NK-92 treated with Interleukin-12 subunit alpha and Interleukin-12 subunit beta, amount 100 ng/mL, for 24 hours (cell line): ENCODE results near the gene IWS1.
"Not testable (repeated sequence)": the region's sequence is repeated elsewhere in the genome, so short reads cannot be mapped to it uniquely, and the experiment has no call there.

Source experiments
- DNase-seq: peaks from one replicate; lab custom pipeline; 2025; lab: John Stamatoyannopoulos, UW

The IWS1 gene

GRCh38 chr2:127527001-127527804, 914 bp upstream of the IWS1 start:
- DNase-seq: no peak

GRCh38 chr2:127525691-127526131, 578 bp downstream of the IWS1 start:
- DNase-seq: no peak

- DNase-seq: not testable (repeated sequence)
These were observed 2.0 kb downstream of the IWS1 start for GRCh38 chr2:127524198-127524834.

- no peak for DNase-seq
These were observed 2.9 kb downstream of the IWS1 start for GRCh38 chr2:127523269-127523939.

- no peak for DNase-seq
These were observed 5.9 kb downstream of the IWS1 start for GRCh38 chr2:127520424-127520823.

GRCh38 chr2:127517465-127517864, 8.8 kb downstream of the IWS1 start:
- no peak for DNase-seq

- DNase-seq: no peak
These were observed 10.1 kb downstream of the IWS1 start for GRCh38 chr2:127516041-127516762.

- no peak for DNase-seq
These were observed 10.8 kb downstream of the IWS1 start for GRCh38 chr2:127515383-127515915.

- DNase-seq: no peak
These were observed 11.8 kb downstream of the IWS1 start for GRCh38 chr2:127514485-127514884.

- DNase-seq: no peak
These were observed 12.2 kb downstream of the IWS1 start for GRCh38 chr2:127514076-127514475.

- no peak for DNase-seq
These were observed 13.9 kb downstream of the IWS1 start for GRCh38 chr2:127512362-127512761.

- no peak for DNase-seq
These were observed 14.4 kb downstream of the IWS1 start for GRCh38 chr2:127511917-127512316.

GRCh38 chr2:127511090-127511695, 15.1 kb downstream of the IWS1 start:
- DNase-seq: no peak

GRCh38 chr2:127510073-127510472, 16.2 kb downstream of the IWS1 start:
- DNase-seq: no peak

GRCh38 chr2:127508631-127509034, 17.7 kb downstream of the IWS1 start:
- DNase-seq: no peak

- no peak for DNase-seq
These were observed 18.2 kb downstream of the IWS1 start for GRCh38 chr2:127508023-127508630.

GRCh38 chr2:127506510-127506909, 19.8 kb downstream of the IWS1 start:
- DNase-seq: no peak

- DNase-seq: no peak
These were observed 21.5 kb downstream of the IWS1 start for GRCh38 chr2:127504552-127505430.

GRCh38 chr2:127503491-127503890, 22.8 kb downstream of the IWS1 start:
- DNase-seq: no peak

- DNase-seq: no peak
These were observed 27.9 kb downstream of the IWS1 start for GRCh38 chr2:127498386-127498785.
